ENCODE measurements around the gene TMEM50B.
"Not testable (repeated sequence)": the region's sequence is repeated elsewhere in the genome, so short reads cannot be mapped to it uniquely, and the experiment has no call there.

Gene TMEM50B

DNA sequence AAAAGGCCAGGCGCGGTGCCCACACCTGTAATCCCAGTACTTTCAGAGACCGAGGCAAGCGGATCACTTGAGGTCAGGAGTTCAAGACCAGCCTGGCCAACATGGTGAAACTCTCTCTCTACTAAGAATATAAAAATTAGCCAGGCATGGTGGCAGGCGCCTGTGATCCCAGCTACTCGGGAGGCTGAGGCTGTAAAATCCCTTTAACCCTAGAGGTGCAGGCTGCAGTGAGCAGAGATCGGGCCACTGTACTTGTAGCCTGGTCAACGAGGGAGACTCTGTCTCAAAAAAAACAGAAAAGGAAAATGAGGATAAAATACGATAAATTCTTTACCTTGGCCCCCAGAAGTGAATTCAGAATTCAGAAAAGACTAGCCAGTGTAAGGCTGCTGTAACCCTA, 1.6 kb downstream of the TMEM50B start:
- no peak for DNase-seq (ENCODE audit: low read depth)

- no peak for DNase-seq (ENCODE audit: low read depth)
These were observed 2.7 kb downstream of the TMEM50B start for GRCh38 chr21:33477066-33477465.

GRCh38 chr21:33473344-33473743, 6.4 kb downstream of the TMEM50B start:
- no peak for DNase-seq (ENCODE audit: low read depth)

GRCh38 chr21:33470701-33471100, 9.1 kb downstream of the TMEM50B start:
- no peak for DNase-seq (ENCODE audit: low read depth)

- not testable (repeated sequence) for DNase-seq (ENCODE audit: low read depth)
These were observed 10.6 kb downstream of the TMEM50B start for GRCh38 chr21:33469183-33469582.

GRCh38 chr21:33461538-33462250, 18.1 kb downstream of the TMEM50B start:
- DNase-seq (ENCODE audit: low read depth) = no peak

GRCh38 chr21:33458861-33459260, 20.9 kb downstream of the TMEM50B start:
- no peak for DNase-seq (ENCODE audit: low read depth)

DNA sequence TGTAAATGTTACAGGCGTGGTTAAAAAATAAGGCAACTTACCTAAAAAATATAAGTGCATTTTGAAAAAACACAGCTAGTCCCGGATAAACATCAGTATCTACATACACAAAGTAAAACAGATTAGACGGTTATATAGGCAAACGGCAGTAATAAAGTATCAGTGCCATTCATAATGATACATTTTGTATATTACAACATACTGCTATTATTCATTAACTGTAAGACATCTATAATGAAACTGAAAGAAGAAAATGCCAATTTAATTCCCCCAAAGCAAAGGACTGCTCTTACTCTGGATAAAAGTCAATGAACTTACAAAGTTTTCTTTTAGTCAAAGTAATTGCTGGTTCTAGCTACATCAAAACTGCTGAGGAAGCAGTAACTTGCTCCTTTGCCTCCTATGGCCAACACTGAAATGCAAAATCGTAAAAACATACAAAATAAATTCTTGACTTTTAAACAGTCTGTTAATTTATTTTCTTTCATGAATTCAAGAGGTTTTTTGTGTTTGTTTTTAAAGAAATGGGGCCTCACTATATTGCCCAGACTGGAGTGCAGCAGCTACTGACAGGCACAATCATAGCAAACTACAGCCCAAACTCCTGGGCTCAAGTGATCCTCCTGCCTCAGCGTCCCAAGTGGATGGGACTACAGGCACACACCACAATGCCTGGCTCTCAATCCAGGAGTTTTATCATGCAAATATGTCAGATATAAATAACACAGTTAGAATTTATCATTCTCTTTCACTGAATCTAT, 23.9 kb downstream of the TMEM50B start:
- DNase-seq (ENCODE audit: low read depth) = no peak

- DNase-seq (ENCODE audit: low read depth) = no peak
These were observed 27.4 kb downstream of the TMEM50B start for GRCh38 chr21:33452362-33452761.

DNA sequence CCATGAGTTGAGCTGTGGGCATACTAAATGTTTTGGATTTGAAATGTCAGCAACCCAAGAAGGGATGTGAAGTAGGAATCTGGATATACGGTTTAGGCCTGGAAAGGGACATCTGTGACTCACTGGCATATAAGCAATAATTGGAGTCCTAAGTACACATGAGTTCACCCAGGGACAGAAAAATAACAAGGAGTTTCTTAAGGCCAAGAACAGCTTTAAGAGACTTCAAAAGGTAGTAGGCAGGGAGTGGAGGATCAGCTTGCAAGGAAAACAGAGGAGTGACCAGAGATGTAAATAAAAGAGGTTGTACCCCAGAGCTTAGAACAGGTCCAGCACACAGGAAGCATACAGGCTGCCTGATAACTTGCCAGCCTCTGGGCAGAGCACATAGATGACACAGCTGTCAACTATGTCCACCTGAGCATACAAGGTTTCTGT, 28.1 kb downstream of the TMEM50B start:
- DNase-seq (ENCODE audit: low read depth) = no peak

DNA sequence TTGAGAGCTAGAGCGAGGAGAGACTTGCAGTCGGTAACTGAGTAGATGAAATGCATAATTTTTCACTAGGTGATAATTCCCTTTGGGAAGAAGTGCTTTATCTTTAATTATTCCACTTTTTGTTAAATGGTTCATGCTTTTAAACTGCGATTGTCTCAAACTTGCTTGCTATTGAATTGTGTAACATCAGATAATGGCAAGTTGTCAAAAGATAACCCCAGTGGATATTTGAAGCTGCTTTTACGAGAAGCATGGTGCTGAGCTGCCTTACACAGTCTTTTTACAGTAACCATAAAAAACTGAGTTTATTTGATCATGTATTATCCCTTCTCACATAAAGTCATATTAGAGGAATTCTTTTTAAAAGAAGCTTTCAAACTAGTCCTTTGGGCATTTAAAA, 30.2 kb downstream of the TMEM50B start:
- DNase-seq (ENCODE audit: low read depth) = no peak

GRCh38 chr21:33446620-33447019, 33.2 kb downstream of the TMEM50B start:
- not testable (repeated sequence) for DNase-seq (ENCODE audit: low read depth)

DNA sequence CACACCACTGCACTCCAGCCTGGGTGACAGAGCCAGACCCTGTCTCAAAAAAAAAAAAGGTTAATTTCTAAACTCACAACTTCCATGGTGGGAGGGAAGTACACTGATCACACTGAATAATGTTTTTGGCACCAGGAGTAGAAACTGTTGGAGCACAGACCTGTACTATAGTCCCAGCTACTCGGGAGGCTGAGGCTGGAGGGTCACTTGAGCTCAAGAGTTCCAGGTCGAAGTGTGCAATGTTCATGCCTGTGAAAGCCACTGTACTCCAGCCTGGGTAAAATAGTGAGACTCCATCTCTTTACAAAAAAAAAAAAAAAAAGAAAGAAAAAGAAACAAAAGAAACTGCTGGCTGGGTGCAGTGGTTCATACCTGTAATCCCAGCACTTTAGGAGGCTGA, 35.3 kb downstream of the TMEM50B start:
- DNase-seq (ENCODE audit: low read depth) = no peak

GRCh38 chr21:33443194-33443593, 36.6 kb downstream of the TMEM50B start:
- DNase-seq (ENCODE audit: low read depth) = no peak

DNA sequence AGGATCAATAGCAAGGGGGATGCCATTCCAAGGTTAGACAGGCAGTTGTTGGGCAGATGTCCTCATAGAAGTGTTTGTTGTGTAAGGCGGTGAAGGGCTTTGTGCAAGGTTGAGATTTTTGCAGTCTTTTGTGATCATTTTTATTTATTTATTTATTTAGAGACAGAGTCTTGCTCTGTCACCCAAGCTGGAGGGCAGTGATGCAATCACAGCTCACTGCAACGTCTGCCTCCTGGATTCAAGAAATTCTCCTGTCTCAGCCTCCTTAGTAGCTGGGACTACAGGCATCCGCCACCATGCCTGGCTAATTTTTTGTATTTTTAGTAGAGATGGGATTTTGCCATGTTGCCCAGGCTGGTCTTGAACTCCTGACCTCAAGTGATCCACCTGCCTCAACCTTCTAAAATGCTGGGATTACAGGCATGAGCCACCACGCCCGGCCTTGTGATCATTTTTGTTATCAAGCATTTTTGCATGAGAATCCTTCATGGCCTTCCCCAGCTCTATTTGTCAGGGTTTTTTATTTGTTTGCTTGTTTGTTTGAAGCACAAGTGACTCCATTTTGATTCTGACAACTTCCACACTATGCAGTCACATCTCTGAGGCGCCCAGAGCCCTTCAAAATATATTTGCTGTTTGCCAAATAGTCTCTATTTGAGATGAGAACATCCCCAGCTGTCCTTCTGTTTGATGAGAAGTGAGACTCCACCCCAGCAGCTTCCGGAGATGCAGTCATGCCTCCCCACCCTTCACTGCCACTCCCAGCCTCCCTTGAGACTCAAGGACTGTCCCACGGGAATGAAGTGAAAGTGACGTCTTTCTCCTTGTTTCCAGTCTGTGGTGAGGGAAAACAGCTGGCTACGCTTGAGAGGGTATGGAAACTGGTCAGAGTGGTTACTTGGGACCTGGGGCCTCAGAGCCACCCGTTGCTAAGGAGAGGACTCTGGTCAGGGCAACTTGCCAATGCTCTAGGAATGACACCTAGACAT, 38.0 kb downstream of the TMEM50B start:
- no peak for DNase-seq (ENCODE audit: low read depth)

- no peak for DNase-seq (ENCODE audit: low read depth)
These were observed 42.6 kb downstream of the TMEM50B start for GRCh38 chr21:33437140-33437539.

- DNase-seq (ENCODE audit: low read depth) = no peak
These were observed 44.9 kb downstream of the TMEM50B start for GRCh38 chr21:33434770-33435360.

- DNase-seq (ENCODE audit: low read depth) = no peak
These were observed 46.2 kb downstream of the TMEM50B start for GRCh38 chr21:33433425-33434114.

- DNase-seq (ENCODE audit: low read depth) = no peak
These were observed 46.8 kb downstream of the TMEM50B start for GRCh38 chr21:33433001-33433400.

- DNase-seq (ENCODE audit: low read depth) = no peak
These were observed 47.3 kb downstream of the TMEM50B start for GRCh38 chr21:33432496-33432895.

GRCh38 chr21:33430858-33431257, 48.9 kb downstream of the TMEM50B start:
- no peak for DNase-seq (ENCODE audit: low read depth)

Data from stimulated activated CD8-positive, alpha-beta memory T cell treated with anti-CD3 and anti-CD28 coated beads, Interleukin-15, amount 100 ng/mL, for 1 hour (primary cell).